Measurements from ENCODE around the gene COL1A2.

The COL1A2 gene

GRCh38 chr7:94394437-94395140 lies at the start of gene COL1A2:
TSS of gene COL1A2 (plus strand) at chr7:94394895. CDS start at chr7:94395032, 137 bp downstream.
- TF ChIP-seq ZFX (IDR thresholded peaks at IDR 0.05; ENCODE audit: borderline replicate concordance) (no peak), CTCF (IDR thresholded peaks at IDR 0.05) (no peak)
- no peak within 1 kb of the TSS for H3K27ac ChIP-seq

GRCh38 chr7:94345907-94346306 lies 48.8 kb upstream of the COL1A2 start:
- no peak overlapping the region for H3K27ac ChIP-seq
- TF ChIP-seq CTCF (IDR thresholded peaks at IDR 0.05) (no peak), ZFX (IDR thresholded peaks at IDR 0.05; ENCODE audit: borderline replicate concordance) (no peak)

- no peak for TF ChIP-seq CTCF (IDR thresholded peaks at IDR 0.05)
- no peak for TF ChIP-seq ZFX (IDR thresholded peaks at IDR 0.05; ENCODE audit: borderline replicate concordance)
- H3K27ac ChIP-seq: no peak overlapping the region
These were observed 46.6 kb upstream of the COL1A2 start for GRCh38 chr7:94348142-94348541.

DNA sequence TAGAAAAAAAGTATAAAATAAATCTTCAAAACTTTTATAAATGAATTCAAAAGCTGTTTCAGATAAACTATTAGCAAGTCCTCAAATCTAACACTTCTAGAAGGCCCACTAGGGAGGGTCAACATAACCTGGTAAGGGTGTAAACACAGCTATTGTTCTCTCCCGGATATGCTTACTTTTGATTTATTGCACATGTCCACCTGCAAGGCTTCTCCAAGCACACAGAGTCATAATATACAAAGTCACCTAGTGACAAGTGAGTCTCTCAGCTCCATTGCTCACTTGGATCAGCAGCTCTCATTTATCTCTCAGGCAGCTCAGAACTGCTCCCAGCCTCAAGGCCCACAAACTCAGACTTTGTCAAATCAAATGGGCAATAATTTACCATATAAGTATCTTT lies 44.0 kb upstream of the COL1A2 start:
- TF ChIP-seq ZFX (IDR thresholded peaks at IDR 0.05; ENCODE audit: borderline replicate concordance) (no peak), CTCF (IDR thresholded peaks at IDR 0.05) (no peak)
- H3K27ac ChIP-seq: no peak overlapping the region

DNA sequence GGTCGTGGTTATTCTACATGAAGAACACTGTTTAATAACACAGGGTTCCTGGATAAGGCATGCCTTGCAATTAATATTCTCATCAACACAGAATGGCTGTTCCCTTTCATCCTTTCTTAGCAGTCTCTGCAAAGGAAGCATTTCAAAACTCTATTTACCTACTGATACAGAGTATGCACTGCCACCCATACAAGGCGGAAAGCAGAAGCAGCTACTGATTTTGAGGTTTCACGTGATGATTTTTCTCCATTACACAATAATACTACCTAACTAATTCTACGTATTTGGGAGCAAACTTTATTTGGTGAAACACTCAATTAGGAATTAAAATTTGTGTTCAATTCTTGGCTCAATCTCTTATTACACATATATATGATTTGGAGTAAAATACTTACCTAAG lies 43.0 kb upstream of the COL1A2 start:
- TF ChIP-seq CTCF (IDR thresholded peaks at IDR 0.05) (no peak), ZFX (IDR thresholded peaks at IDR 0.05; ENCODE audit: borderline replicate concordance) (no peak)
- no peak overlapping the region for H3K27ac ChIP-seq

- H3K27ac ChIP-seq: no peak overlapping the region
- no peak for TF ChIP-seq CTCF (IDR thresholded peaks at IDR 0.05)
- TF ChIP-seq ZFX (IDR thresholded peaks at IDR 0.05; ENCODE audit: borderline replicate concordance): no peak
These were observed 41.8 kb upstream of the COL1A2 start for GRCh38 chr7:94352887-94353286.

DNA sequence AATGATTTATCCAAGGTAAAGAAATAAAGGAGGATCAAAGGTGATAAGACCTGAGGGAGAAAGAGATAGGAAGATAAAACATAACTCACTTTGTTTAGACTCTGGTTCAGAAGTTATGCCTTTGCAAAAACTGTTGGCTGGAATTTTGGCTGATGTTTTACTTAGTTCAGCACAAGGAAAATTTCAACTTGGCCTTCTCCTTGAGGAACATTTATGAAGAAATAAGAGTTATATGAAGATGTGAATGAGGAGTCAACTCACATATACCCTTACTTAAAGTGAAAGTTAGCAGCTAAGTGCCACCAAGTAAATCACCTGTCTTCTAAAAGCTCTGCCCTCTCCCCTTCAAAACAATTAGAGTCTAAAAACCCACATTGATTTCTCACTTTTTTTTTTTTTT lies 39.7 kb upstream of the COL1A2 start:
- TF ChIP-seq ZFX (IDR thresholded peaks at IDR 0.05; ENCODE audit: borderline replicate concordance) (no peak), CTCF (IDR thresholded peaks at IDR 0.05) (no peak)
- no peak overlapping the region for H3K27ac ChIP-seq
